ENCODE data around the gene GNA12.

The GNA12 gene

DNA sequence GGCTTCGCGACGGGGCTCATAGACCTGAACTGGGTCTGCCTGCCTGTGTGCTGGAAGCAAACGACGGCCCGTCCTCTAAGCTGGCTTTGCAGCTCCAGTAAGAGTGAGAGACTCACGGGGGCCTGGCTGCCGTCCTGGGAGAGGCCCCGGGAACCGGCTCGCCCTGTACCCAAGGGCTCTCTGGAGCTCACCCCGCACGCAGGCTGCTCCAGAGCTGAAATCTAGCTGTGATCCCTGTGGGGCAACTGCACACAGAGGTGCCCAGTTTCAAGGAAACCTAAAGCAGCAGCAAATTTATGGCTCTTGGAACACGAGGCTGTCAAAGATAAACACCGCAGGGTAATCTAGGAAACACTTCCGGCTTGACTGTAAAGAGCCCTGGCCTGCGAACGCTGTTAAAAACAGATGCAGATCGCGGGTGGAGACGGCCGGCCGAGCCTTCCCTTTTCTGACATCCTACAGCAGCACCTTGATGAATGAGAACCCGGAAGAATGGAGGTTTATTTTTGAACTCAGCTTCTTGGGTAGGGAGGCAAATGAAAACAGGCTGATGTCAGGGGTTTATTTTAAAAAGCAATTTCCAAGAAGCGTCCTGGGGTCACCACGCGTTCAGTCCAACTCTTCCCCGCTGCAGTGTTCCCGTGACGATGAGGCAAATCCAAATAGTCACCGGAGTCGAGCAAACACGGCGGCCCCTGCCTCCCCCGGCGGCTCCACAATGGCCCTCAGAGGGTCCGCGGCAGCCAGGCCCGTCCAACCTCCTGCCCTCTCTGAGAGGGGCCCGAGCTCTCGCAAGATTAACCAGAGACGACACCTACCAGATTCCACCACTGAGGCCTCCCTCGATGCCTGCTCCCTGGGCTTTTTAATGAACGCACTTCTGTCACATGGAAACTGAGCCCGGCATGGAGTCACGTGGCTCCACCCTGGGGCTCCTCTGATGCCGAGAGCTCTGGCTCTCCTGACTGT is 126.5 kb downstream of the GNA12 start:
- in situ Hi-C loops (cut with MboI; ENCODE audit: low sequenced_read_pairs): no loop called here

DNA sequence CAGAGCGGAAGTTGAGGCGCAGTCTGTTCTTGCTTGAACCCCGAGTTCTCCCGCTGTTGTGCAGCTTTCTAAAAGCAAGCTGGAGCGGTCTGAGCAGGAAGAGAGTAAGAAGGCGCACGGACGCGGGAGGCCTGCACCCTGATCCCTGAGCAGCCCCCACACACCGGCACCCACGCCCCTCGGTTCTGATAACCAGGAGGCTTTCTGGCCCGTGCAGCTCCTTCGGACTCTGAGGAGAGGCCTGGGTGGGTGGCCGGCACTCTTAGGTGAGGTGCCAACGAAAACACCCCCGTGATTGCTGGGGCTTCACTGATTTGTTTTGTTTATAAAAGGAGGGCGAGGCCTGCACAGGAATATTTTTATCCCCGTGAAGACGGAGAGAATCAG is 127.2 kb downstream of the GNA12 start:
- in situ Hi-C loops (cut with MboI; ENCODE audit: low sequenced_read_pairs): no loop called here

DNA sequence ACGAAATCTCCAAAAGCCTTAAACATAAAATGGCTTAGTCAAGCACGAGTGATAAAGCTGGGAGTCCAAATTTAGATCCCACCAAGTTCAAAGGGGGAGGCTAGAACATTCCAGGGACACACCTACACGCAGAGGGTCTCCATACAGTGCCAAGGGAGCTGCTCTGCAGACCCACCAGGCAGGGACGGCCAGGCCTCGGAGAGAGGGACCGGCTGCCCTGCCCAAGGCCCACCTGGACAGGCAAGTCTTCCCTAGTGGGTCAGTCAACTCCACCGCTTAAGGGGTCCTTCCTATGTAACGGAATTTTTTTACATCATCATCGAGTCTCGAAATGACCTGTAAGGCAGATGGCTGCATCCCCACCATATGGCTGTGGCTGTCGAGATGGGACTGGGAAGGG is 127.6 kb downstream of the GNA12 start:
- in situ Hi-C loops (cut with MboI; ENCODE audit: low sequenced_read_pairs): no loop called here

- in situ Hi-C loops (cut with MboI; ENCODE audit: low sequenced_read_pairs): no loop called here
Observed at GRCh38 chr7:2715341-2716231, 128.5 kb downstream of the GNA12 start.

DNA sequence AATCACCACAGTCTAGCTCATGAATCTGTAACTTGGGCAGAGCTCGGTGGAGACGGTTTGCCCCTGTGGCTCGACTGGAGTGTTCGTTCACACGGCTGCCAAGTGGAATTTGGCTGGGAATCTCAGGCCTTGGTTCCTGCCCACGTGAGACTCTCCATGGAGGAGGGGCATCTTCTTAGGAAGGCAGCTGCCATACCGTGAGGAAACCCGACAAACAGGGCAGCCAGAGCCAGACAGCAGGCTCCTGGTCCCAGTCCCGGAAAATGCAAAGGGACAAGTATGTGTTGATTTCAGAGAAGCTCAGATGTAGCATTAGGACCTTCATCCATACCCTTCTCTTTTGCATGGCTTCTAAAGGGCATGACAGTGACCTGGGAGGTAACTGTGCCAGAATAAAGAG is 129.5 kb downstream of the GNA12 start:
- in situ Hi-C loops (cut with MboI; ENCODE audit: low sequenced_read_pairs): no loop called here

- in situ Hi-C loops (cut with MboI; ENCODE audit: low sequenced_read_pairs): no loop called here
Observed at GRCh38 chr7:2713978-2714377, 130.1 kb downstream of the GNA12 start.

- in situ Hi-C loops (cut with MboI; ENCODE audit: low sequenced_read_pairs): no loop called here
Observed at GRCh38 chr7:2713370-2713769, 130.7 kb downstream of the GNA12 start.

- in situ Hi-C loops (cut with MboI; ENCODE audit: low sequenced_read_pairs): no loop called here
Observed at GRCh38 chr7:2711895-2712675, 132.0 kb downstream of the GNA12 start.

- in situ Hi-C loops (cut with MboI; ENCODE audit: low sequenced_read_pairs): no loop called here
Observed at GRCh38 chr7:2710901-2711551, 133.1 kb downstream of the GNA12 start.

- in situ Hi-C loops (cut with MboI; ENCODE audit: low sequenced_read_pairs): no loop called here
Observed at GRCh38 chr7:2710286-2710655, 133.8 kb downstream of the GNA12 start.

DNA sequence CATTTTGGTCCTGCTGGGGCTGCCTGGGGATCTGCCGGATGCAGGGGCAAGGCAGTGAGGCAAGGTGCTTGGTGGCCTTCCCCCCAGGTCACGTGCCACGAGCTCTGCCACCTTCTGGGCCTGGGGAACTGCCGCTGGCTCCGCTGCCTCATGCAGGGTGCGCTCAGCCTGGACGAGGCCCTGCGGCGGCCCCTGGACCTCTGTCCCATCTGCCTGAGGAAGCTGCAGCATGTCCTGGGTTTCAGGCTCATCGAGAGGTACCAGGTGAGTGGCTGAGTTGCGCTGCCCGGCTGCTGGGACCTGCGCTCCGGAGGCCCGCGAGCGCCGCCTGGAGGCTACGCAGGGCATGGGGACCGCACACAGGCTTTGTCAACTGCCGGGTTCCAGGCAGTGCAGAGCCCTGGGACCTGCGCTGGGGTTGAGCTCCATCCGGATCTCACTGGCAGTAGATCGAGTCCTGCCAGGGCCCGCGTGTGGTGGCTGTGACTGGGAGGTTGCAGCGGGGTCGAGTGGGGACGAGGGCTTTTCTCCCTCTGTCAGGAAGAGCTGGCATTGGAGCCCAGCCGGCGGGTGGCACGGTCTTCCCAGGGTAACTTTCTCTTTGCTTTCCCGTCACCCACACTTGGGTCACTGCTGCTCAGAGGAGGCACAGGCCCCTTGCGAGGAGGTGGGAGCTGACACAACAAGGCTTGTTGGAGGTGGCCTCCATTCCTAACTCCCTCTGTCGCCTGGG is 134.4 kb downstream of the GNA12 start:
- in situ Hi-C loops (cut with MboI; ENCODE audit: low sequenced_read_pairs): no loop called here

DNA sequence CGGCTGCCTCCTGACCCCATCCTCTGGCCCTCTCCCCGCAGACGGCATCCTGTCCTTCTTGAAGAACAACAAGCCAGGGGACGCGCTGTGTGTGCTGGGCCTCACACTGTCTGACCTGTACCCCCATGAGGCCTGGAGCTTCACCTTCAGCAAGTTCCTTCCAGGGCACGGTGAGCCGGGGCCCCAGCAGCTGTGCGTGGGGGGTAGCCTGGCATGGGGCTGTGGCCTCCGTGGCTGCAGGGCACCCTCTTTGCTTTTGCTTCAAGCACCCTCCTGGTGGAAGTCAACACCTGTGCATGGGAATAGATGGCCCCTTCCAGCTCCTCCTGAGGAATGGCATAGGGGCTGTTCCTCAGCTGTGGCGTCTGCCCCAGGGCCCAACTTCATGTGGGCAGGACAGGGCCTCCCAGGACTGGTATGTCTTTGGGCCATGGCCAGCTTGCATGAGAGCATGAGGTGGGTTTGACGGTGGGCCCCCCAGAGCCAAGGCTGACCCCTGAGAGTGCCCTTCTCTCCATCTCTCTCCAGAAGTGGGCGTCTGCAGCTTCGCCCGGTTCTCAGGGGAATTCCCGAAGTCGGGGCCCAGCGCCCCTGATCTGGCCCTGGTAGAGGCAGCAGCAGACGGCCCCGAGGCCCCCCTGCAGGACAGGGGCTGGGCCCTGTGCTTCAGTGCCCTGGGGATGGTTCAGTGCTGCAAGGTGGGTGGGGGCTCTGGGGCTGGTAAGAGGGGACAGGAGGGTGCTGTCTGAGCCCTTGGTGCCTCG is 135.4 kb downstream of the GNA12 start:
- in situ Hi-C loops (cut with MboI; ENCODE audit: low sequenced_read_pairs): no loop called here

DNA sequence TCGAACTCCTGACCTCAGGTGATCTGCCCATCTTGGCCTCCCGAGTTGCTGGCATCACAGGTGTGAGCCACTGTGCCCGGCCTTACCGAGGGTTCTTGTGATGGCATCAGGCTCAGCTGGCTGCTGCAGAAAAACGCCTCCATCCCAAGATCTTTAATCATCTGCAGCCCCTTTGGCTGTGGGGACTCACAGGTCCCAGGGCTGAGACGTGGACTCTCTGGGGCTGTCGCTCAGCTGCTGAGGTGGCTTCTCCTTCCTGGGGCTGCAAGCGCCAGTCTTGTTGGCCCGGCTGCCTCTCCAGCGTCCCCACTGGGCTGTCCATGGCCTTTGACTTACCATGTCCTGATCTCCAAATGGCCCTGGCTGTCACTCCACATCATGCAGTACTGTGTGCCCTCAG is 136.1 kb downstream of the GNA12 start:
- in situ Hi-C loops (cut with MboI; ENCODE audit: low sequenced_read_pairs): no loop called here

GRCh38 chr7:2707481-2707880 is 136.6 kb downstream of the GNA12 start:
- in situ Hi-C loops (cut with MboI; ENCODE audit: low sequenced_read_pairs): no loop called here

DNA sequence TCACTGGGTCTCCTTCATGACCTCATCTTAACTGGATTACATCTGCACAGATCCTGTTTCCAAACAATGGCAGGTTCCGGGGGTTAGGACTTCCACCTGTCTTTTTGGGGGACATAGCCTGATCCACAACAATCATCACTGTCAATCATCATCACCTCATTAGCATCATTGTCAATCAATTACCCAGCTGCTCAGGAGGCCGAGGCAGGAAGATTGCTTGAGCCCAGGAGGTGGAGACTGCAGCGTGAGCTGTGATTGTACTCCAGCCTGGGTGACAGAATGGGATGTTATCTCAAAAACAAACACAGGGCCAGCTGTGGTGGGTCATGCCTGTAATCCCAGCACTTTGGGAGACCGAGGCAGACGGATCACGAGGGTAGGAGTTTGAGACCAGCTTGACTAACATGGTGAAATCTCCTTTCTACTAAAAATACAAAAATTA is 137.4 kb downstream of the GNA12 start:
- in situ Hi-C loops (cut with MboI; ENCODE audit: low sequenced_read_pairs): no loop called here

- in situ Hi-C loops (cut with MboI; ENCODE audit: low sequenced_read_pairs): no loop called here
Observed at GRCh38 chr7:2705371-2706096, 138.6 kb downstream of the GNA12 start.

- in situ Hi-C loops (cut with MboI; ENCODE audit: low sequenced_read_pairs): no loop called here
Observed at GRCh38 chr7:2702594-2702957, 141.5 kb downstream of the GNA12 start.

GRCh38 chr7:2701832-2702593 is 142.1 kb downstream of the GNA12 start:
- in situ Hi-C loops (cut with MboI; ENCODE audit: low sequenced_read_pairs): no loop called here
